SU-DHL-6 (cell line): Measurements from ENCODE around the gene RIN3.

Experiments
- H2AFZ ChIP-seq: fragments of 200-600 bp; sonication (generic); 2 replicates; pipeline ENCODE4 v1.6.1; 2014; ENCODE audit warnings: low read depth, mild to moderate bottlenecking, moderate library complexity, mixed read lengths, antibody characterized with exemption, low read length; ENCODE audit not compliant: severe bottlenecking
- H3F3A ChIP-seq: fragments of 200-600 bp; shearing (Covaris generic); 2 replicates; pipeline ENCODE4 v1.6.0; 2016; ENCODE audit warnings: antibody characterized with exemption, mild to moderate bottlenecking; ENCODE audit not compliant: insufficient read depth
- H3K27ac ChIP-seq: fragments of 200-600 bp; sonication (generic); 2 replicates; pipeline ENCODE4 v1.5.1; 2016; ENCODE audit warnings: low read depth, mild to moderate bottlenecking, low read length, moderate library complexity, mixed read lengths
- H3K27me3 ChIP-seq: fragments of 200-600 bp; sonication (generic), shearing (Covaris generic); 2 replicates; pipeline ENCODE4 v1.6.0; 2014; ENCODE audit warnings: mild to moderate bottlenecking, low read length
- H3K36me3 ChIP-seq: fragments of 200-600 bp; sonication (generic); 2 replicates; pipeline ENCODE4 v1.6.1; 2014; ENCODE audit warnings: mild to moderate bottlenecking, low read length, mixed read lengths
- H3K4me2 ChIP-seq: fragments of 300-600, 200-600 bp; shearing (Covaris generic), sonication (generic); 2 replicates; pipeline ENCODE4 v1.6.0; 2014; ENCODE audit warnings: low read length, low read depth, mild to moderate bottlenecking; ENCODE audit not compliant: poor library complexity, severe bottlenecking
- H3K4me3 ChIP-seq: fragments of 200-600 bp; sonication (generic); 2 replicates; pipeline ENCODE4 v1.5.1; 2014; ENCODE audit warnings: antibody characterized with exemption, low read length, mild to moderate bottlenecking, mixed read lengths; ENCODE audit not compliant: insufficient read depth, poor library complexity, severe bottlenecking
- H3K79me2 ChIP-seq: fragments of 200-600 bp; sonication (generic); 2 replicates; pipeline ENCODE4 v1.6.1; 2014; ENCODE audit warnings: mild to moderate bottlenecking, low read length, moderate library complexity; ENCODE audit not compliant: insufficient read depth
- H3K9ac ChIP-seq: fragments of 200-600 bp; sonication (generic); 2 replicates; pipeline ENCODE4 v1.7.0; 2014; ENCODE audit warnings: mild to moderate bottlenecking, low read length
- H3K9me2 ChIP-seq: fragments of 200-600 bp; sonication (generic); replicated peaks from 2 replicates; pipeline ENCODE4 v1.6.1; 2014; ENCODE audit warnings: low read length; ENCODE audit not compliant: insufficient read depth
- H3K9me3 ChIP-seq: fragments of 200-600 bp; sonication (generic); 2 replicates; pipeline ENCODE4 v1.6.1; 2014; ENCODE audit warnings: low read length, mixed read lengths; ENCODE audit not compliant: insufficient read depth
- H4K20me1 ChIP-seq: fragments of 200-600 bp; sonication (generic); 2 replicates; pipeline ENCODE4 v1.6.1; 2014; ENCODE audit warnings: low read depth, mild to moderate bottlenecking, antibody characterized with exemption, low read length, moderate library complexity, mixed read lengths
- EZH2phosphoT487 ChIP-seq: fragments of 200-600 bp; sonication (generic), shearing (Covaris generic); conservative IDR thresholded peaks from 2 replicates; pipeline ENCODE4 v1.6.1; 2018; ENCODE audit warnings: mild to moderate bottlenecking, antibody characterized with exemption, low read length, moderate library complexity, mixed read lengths
- TF ChIP-seq, protein P1 (sequence below): fragments of 200-600 bp; sonication (generic); IDR thresholded peaks from one replicate; pipeline ENCODE4 v1.5.1; 2017; ENCODE audit warnings: antibody characterized with exemption, mild to moderate bottlenecking, low read length, moderate library complexity; ENCODE audit not compliant: insufficient read depth, poor library complexity, severe bottlenecking

RIN3 gene

DNA sequence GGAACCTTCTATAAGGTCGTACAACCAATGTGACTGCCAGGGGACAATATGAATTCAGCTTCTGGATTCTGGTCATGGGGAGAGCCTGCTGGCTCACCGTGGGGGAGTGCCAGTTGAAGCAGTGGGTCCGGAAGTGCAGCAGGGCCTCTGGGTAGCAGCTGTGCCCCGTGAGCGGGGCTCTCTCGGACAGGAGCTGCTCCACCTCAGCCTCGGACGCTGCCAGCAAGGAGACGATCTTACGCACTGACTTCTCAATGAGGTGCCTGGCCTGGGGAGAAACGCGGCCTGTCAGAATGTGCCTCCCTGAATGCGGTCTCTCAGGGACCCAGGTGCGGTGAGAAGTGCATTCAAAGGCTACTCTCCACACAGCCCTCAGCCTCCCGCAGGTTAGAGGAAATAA, 192.8 kb downstream of the RIN3 start:
- H3K36me3 ChIP-seq = no peaks in the 10 kb centered on the region
- H3K9ac ChIP-seq = no peak overlapping the region
- H4K20me1 ChIP-seq = no peaks in the 10 kb centered on the region

DNA sequence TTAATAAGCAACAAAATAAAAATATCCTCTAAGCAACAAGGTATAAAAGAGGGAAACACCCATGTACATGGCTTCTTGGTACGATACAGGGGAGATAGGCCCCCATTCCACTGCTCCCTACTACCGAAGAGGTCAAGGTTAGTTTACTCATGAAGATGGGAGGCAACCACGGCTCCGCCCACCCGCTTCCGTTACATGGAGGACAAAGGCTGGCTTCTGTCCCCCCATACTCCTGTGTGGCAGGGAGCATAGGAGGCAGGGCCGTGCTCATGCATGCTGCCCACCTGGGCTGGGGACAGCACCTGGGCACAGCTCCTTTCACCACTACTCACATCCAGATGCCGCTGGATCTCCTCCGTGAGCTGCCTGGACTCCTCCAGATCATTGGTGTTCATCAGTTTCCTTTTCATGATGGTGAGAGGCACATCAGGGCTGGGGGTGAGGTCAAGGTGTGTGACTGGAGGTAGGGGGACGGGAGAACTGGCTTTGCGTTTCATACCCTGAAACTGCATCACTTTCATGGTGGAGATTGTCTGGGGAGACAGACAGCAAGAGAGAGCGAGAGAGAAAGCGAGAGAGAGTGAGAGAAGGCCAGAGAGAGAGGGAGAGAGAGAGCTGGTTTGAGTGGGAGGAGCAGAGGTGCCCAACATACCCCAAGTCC, 195.9 kb downstream of the RIN3 start:
- H3K9ac ChIP-seq = no peak overlapping the region
- no peak overlapping the region for H3K27ac ChIP-seq
- no peaks in the 10 kb centered on the region for H3K36me3 ChIP-seq
- no peak overlapping the region for H3K4me2 ChIP-seq
- no peak overlapping the region for H2AFZ ChIP-seq
- no peaks in the 10 kb centered on the region for H3K79me2 ChIP-seq
- TF ChIP-seq, protein P1, sequence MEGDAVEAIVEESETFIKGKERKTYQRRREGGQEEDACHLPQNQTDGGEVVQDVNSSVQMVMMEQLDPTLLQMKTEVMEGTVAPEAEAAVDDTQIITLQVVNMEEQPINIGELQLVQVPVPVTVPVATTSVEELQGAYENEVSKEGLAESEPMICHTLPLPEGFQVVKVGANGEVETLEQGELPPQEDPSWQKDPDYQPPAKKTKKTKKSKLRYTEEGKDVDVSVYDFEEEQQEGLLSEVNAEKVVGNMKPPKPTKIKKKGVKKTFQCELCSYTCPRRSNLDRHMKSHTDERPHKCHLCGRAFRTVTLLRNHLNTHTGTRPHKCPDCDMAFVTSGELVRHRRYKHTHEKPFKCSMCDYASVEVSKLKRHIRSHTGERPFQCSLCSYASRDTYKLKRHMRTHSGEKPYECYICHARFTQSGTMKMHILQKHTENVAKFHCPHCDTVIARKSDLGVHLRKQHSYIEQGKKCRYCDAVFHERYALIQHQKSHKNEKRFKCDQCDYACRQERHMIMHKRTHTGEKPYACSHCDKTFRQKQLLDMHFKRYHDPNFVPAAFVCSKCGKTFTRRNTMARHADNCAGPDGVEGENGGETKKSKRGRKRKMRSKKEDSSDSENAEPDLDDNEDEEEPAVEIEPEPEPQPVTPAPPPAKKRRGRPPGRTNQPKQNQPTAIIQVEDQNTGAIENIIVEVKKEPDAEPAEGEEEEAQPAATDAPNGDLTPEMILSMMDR = no peak
- no peak for TF ChIP-seq EZH2phosphoT487
- no peaks in the 10 kb centered on the region for H3K27me3 ChIP-seq
- no peak overlapping the region for H3K4me3 ChIP-seq
- H3F3A ChIP-seq = no peaks in the 10 kb centered on the region
- H3K9me2 ChIP-seq = no peaks in the 10 kb centered on the region
- H4K20me1 ChIP-seq = no peaks in the 10 kb centered on the region
- no peaks in the 10 kb centered on the region for H3K9me3 ChIP-seq

More for the DNA sequence above, 192.8 kb downstream of the RIN3 start:
- H3K4me2 ChIP-seq = no peak overlapping the region
- no peaks in the 10 kb centered on the region for H3K27me3 ChIP-seq
- no peak overlapping the region for H3K27ac ChIP-seq
- no peaks in the 10 kb centered on the region for H3K79me2 ChIP-seq
- H2AFZ ChIP-seq = no peak overlapping the region
- no peaks in the 10 kb centered on the region for H3F3A ChIP-seq
- no peak for TF ChIP-seq EZH2phosphoT487
- TF ChIP-seq, protein P1 = no peak
- H3K9me3 ChIP-seq = no peaks in the 10 kb centered on the region
- no peaks in the 10 kb centered on the region for H3K9me2 ChIP-seq
- H3K4me3 ChIP-seq = no peak overlapping the region

DNA sequence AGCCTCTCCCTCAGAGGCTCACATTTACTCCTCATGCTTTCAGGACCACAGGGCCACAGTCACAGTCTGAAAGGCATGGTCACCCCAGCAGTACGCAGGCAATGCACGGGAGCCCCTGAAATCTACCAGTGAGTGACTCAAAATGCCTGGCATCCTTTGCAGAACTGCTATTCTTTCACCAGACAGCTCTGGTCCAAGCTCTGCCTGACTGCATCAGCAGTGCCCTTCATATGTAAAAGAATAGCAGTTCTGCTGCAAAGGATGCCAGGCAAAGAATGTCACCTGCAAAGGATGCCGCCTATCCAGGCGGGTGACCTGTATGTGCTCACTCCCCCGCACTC, 196.4 kb downstream of the RIN3 start:
- TF ChIP-seq, protein P1 = no peak
- TF ChIP-seq EZH2phosphoT487 = no peak
- Histone ChIP-seq H3K36me3 (no peaks in the 10 kb centered on the region), H2AFZ (no peak overlapping the region), H3K9me3 (no peaks in the 10 kb centered on the region), H3K9me2 (no peaks in the 10 kb centered on the region), H3K79me2 (no peaks in the 10 kb centered on the region), H3K4me3 (no peak overlapping the region), H3K27me3 (no peaks in the 10 kb centered on the region), H3K27ac (no peak overlapping the region), H3K4me2 (no peak overlapping the region), H3K9ac (no peak overlapping the region), H3F3A (no peaks in the 10 kb centered on the region), H4K20me1 (no peaks in the 10 kb centered on the region)
